ENCODE data around the gene CNOT1.
A peak's percentile ranks its signal among the peaks of the same experiment; 100 is the strongest.
"Not testable (repeated sequence)": the region's sequence is repeated elsewhere in the genome, so short reads cannot be mapped to it uniquely, and the experiment has no call there.

The CNOT1 gene

GRCh38 chr16:58620396-58620795 is 9.2 kb downstream of the CNOT1 start:
- DNase-seq (ENCODE audit: insufficient read length, low spot score) = no peak
- TF ChIP-seq SPI1 (IDR thresholded peaks at IDR 0.05; ENCODE audit: low read depth, low read length) (no peak), PAX5 (IDR thresholded peaks at IDR 0.05; ENCODE audit: insufficient read depth, low read length, severe bottlenecking) (no peak), POLR2A (IDR thresholded peaks at IDR 0.05; ENCODE audit: low read depth, low read length) (no peak)
- no peak for FAIRE-seq

- TF ChIP-seq POU2F2 (IDR thresholded peaks at IDR 0.05; ENCODE audit: low read depth, low read length) (no peak), TAF1 (IDR thresholded peaks at IDR 0.05; ENCODE audit: low read depth, low read length) (no peak), POLR2A (IDR thresholded peaks at IDR 0.05; ENCODE audit: low read depth, low read length) (no peak), POLR2AphosphoS5 (IDR thresholded peaks at IDR 0.05; ENCODE audit: low read depth, low read length) (no peak), PAX5 (IDR thresholded peaks at IDR 0.05; ENCODE audit: insufficient read depth, low read length, severe bottlenecking) (no peak)
- FAIRE-seq = no peak
- no peak for DNase-seq (ENCODE audit: insufficient read length, low spot score)
Observed at GRCh38 chr16:58615280-58615679, 14.3 kb downstream of the CNOT1 start.

GRCh38 chr16:58614860-58615259 is 14.8 kb downstream of the CNOT1 start:
- TF ChIP-seq SPI1 (IDR thresholded peaks at IDR 0.05; ENCODE audit: low read depth, low read length) (no peak), POU2F2 (IDR thresholded peaks at IDR 0.05; ENCODE audit: low read depth, low read length) (no peak), POLR2AphosphoS5 (IDR thresholded peaks at IDR 0.05; ENCODE audit: low read depth, low read length) (no peak), PAX5 (IDR thresholded peaks at IDR 0.05; ENCODE audit: insufficient read depth, low read length, severe bottlenecking) (no peak), POLR2A (IDR thresholded peaks at IDR 0.05; ENCODE audit: low read depth, low read length) (no peak), TAF1 (IDR thresholded peaks at IDR 0.05; ENCODE audit: low read depth, low read length) (no peak)
- no peak for DNase-seq (ENCODE audit: insufficient read length, low spot score)
- no peak for FAIRE-seq

GRCh38 chr16:58614212-58614611 is 15.4 kb downstream of the CNOT1 start:
- FAIRE-seq (no peak), DNase-seq (ENCODE audit: insufficient read length, low spot score) (no peak)
- no peak for TF ChIP-seq POLR2AphosphoS5 (IDR thresholded peaks at IDR 0.05; ENCODE audit: low read depth, low read length)
- no peak for TF ChIP-seq POU2F2 (IDR thresholded peaks at IDR 0.05; ENCODE audit: low read depth, low read length)
- TF ChIP-seq PAX5 (IDR thresholded peaks at IDR 0.05; ENCODE audit: insufficient read depth, low read length, severe bottlenecking) = no peak
- TF ChIP-seq SPI1 (IDR thresholded peaks at IDR 0.05; ENCODE audit: low read depth, low read length) = no peak
- no peak for TF ChIP-seq TAF1 (IDR thresholded peaks at IDR 0.05; ENCODE audit: low read depth, low read length)
- TF ChIP-seq POLR2A (IDR thresholded peaks at IDR 0.05; ENCODE audit: low read depth, low read length) = no peak

GRCh38 chr16:58612965-58613364 is 16.7 kb downstream of the CNOT1 start:
- not testable (repeated sequence) for FAIRE-seq; DNase-seq (ENCODE audit: insufficient read length, low spot score)

- TF ChIP-seq POLR2AphosphoS5 (IDR thresholded peaks at IDR 0.05; ENCODE audit: low read depth, low read length) (no peak), TAF1 (IDR thresholded peaks at IDR 0.05; ENCODE audit: low read depth, low read length) (no peak)
- FAIRE-seq = no peak
- no peak for DNase-seq (ENCODE audit: insufficient read length, low spot score)
Observed at GRCh38 chr16:58608601-58609136, 21.0 kb downstream of the CNOT1 start.

- DNase-seq (ENCODE audit: insufficient read length, low spot score) = no peak
- TF ChIP-seq POLR2A (IDR thresholded peaks at IDR 0.05; ENCODE audit: low read depth, low read length) = no peak
- TF ChIP-seq TAF1 (IDR thresholded peaks at IDR 0.05; ENCODE audit: low read depth, low read length) = no peak
- no peak for TF ChIP-seq PAX5 (IDR thresholded peaks at IDR 0.05; ENCODE audit: insufficient read depth, low read length, severe bottlenecking)
- no peak for TF ChIP-seq SPI1 (IDR thresholded peaks at IDR 0.05; ENCODE audit: low read depth, low read length)
- TF ChIP-seq POU2F2 (IDR thresholded peaks at IDR 0.05; ENCODE audit: low read depth, low read length) = no peak
- TF ChIP-seq POLR2AphosphoS5 (IDR thresholded peaks at IDR 0.05; ENCODE audit: low read depth, low read length) = no peak
- no peak for FAIRE-seq
Observed at GRCh38 chr16:58605562-58605961, 24.1 kb downstream of the CNOT1 start.

- DNase-seq (ENCODE audit: insufficient read length, low spot score) (no peak), FAIRE-seq (no peak)
Observed at GRCh38 chr16:58591083-58591482, 38.5 kb downstream of the CNOT1 start.

GRCh38 chr16:58589326-58589905 is 40.2 kb downstream of the CNOT1 start:
- no peak for DNase-seq (ENCODE audit: insufficient read length, low spot score)
- peak; percentile 20 for FAIRE-seq
- TF ChIP-seq SPI1 (IDR thresholded peaks at IDR 0.05; ENCODE audit: low read depth, low read length) (no peak), TAF1 (IDR thresholded peaks at IDR 0.05; ENCODE audit: low read depth, low read length) (no peak), POU2F2 (IDR thresholded peaks at IDR 0.05; ENCODE audit: low read depth, low read length) (no peak), POLR2AphosphoS5 (IDR thresholded peaks at IDR 0.05; ENCODE audit: low read depth, low read length) (no peak), POLR2A (IDR thresholded peaks at IDR 0.05; ENCODE audit: low read depth, low read length) (no peak), PAX5 (IDR thresholded peaks at IDR 0.05; ENCODE audit: insufficient read depth, low read length, severe bottlenecking) (no peak)

More at GRCh38 chr16:58591083-58591482, 38.5 kb downstream of the CNOT1 start:
- TF ChIP-seq POLR2A (IDR thresholded peaks at IDR 0.05; ENCODE audit: low read depth, low read length) = no peak
- TF ChIP-seq POU2F2 (IDR thresholded peaks at IDR 0.05; ENCODE audit: low read depth, low read length) = no peak
- no peak for TF ChIP-seq POLR2AphosphoS5 (IDR thresholded peaks at IDR 0.05; ENCODE audit: low read depth, low read length)
- no peak for TF ChIP-seq PAX5 (IDR thresholded peaks at IDR 0.05; ENCODE audit: insufficient read depth, low read length, severe bottlenecking)
- no peak for TF ChIP-seq TAF1 (IDR thresholded peaks at IDR 0.05; ENCODE audit: low read depth, low read length)
- no peak for TF ChIP-seq SPI1 (IDR thresholded peaks at IDR 0.05; ENCODE audit: low read depth, low read length)

- no peak for DNase-seq (ENCODE audit: insufficient read length, low spot score)
- no peak for FAIRE-seq
- TF ChIP-seq POLR2AphosphoS5 (IDR thresholded peaks at IDR 0.05; ENCODE audit: low read depth, low read length) (no peak), TAF1 (IDR thresholded peaks at IDR 0.05; ENCODE audit: low read depth, low read length) (no peak), POU2F2 (IDR thresholded peaks at IDR 0.05; ENCODE audit: low read depth, low read length) (no peak), PAX5 (IDR thresholded peaks at IDR 0.05; ENCODE audit: insufficient read depth, low read length, severe bottlenecking) (no peak), POLR2A (IDR thresholded peaks at IDR 0.05; ENCODE audit: low read depth, low read length) (no peak), SPI1 (IDR thresholded peaks at IDR 0.05; ENCODE audit: low read depth, low read length) (no peak)
Observed at GRCh38 chr16:58588406-58588805, 41.2 kb downstream of the CNOT1 start.
